GM12875 (cell line): ENCODE measurements around the gene ZBTB21.

Experiments used
- H3K4me3 ChIP-seq: one replicate; pipeline ENCODE4 v1.5.1; 2011; ENCODE audit warnings: low read depth, low read length, control low read depth
- TF ChIP-seq, protein P1 (sequence below): IDR thresholded peaks from 2 replicates; pipeline ENCODE4 v1.5.1; 2011; ENCODE audit warnings: low read depth, mild to moderate bottlenecking, control low read depth, inconsistent platforms, low read length, moderate library complexity, borderline replicate concordance; ENCODE audit not compliant: insufficient read depth

The ZBTB21 gene

DNA sequence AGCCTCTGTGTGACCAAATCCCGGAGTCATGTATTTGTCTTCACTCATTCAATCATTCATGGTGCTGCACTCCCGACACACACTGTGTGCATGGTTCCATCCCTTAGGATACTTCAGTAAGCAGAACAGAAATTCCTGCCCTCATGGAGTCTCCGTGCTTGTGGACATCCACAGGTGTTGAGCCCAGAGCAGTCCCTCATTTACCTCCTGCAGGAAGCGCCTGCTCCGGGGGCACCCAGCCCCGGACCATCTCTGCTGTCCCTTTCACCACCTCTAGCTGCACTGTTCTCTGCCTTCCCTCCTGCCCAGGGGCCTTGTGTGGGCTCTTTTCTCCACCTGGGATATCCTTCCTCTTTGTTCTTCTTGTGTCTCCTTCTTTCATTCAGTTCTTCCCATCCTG lies 9.5 kb upstream of the ZBTB21 start:
- TF ChIP-seq, protein P1, sequence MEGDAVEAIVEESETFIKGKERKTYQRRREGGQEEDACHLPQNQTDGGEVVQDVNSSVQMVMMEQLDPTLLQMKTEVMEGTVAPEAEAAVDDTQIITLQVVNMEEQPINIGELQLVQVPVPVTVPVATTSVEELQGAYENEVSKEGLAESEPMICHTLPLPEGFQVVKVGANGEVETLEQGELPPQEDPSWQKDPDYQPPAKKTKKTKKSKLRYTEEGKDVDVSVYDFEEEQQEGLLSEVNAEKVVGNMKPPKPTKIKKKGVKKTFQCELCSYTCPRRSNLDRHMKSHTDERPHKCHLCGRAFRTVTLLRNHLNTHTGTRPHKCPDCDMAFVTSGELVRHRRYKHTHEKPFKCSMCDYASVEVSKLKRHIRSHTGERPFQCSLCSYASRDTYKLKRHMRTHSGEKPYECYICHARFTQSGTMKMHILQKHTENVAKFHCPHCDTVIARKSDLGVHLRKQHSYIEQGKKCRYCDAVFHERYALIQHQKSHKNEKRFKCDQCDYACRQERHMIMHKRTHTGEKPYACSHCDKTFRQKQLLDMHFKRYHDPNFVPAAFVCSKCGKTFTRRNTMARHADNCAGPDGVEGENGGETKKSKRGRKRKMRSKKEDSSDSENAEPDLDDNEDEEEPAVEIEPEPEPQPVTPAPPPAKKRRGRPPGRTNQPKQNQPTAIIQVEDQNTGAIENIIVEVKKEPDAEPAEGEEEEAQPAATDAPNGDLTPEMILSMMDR, result no peak
- no peak overlapping the region for H3K4me3 ChIP-seq

DNA sequence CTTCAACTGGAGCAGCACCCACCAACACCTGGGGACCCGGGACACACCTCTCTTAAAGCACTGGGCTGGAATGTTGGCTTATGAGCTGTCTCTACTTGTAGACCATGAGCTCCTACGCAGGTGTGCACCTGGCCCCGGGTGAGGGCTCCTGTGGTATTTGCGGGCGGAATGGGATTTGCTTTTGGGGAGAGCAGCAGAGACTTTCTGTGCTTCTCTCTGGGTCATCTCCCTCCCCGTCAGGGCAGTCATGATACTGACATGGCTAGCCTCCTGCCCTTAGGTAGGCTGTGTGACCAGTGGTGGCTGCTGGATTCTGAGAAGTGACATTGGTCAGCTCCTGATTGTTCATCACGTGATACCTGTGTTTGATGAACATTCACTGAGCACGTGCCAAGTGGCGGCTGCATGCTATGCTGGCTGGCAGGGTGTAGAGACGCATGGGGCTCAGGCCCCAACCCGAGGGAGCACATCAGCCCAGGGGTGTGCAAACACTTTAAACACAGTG lies 9.0 kb upstream of the ZBTB21 start:
- no peak overlapping the region for H3K4me3 ChIP-seq
- TF ChIP-seq, protein P1, result no peak

DNA sequence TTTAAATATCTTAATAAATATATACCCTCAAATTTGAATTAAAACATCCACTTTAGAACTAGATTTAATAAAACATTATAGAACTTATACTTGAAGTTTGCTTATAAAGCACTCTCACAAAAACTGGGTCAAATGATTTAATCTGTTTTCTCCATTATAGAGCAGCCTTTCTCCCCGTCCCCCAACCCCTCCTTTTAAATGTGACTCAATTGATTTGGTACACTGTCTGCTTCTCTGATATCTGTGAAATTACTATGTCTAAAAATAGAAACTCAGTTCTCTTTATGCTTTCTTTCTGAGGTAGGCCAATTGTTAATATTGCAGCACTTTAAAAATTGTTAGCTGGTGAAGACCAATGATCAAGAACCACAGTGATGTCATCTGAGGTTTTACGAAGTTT lies 6.9 kb upstream of the ZBTB21 start:
- no peak overlapping the region for H3K4me3 ChIP-seq
- TF ChIP-seq, protein P1, result no peak

DNA sequence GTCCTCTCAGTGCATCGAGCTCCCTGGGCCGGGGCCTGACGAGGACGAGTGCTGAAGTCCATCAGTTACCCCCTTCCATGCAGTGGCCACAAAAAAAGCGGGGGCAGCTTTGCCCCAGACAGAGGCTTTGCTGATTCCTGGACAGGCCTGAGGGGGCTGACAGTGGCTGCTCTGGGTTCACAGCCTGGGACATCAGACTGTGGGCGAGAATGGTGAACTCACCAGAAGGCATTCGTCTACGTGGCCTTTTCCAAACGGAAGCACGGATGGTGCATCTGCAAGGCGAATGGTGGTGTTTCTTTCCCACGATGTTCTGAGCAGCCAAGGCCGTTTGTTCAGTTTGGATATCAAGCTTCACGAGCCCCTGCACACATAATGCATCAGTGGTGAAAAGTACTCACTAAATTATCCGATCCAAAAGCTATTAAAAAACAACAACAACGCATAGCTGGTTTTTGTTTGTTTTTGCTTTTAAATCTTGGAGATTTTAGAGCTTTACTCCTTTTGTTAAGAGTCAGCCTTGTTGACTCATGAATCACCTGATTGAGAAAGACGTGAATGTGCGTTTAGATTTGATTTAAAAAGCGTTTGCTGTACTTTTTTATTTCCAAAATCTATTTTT lies 6.3 kb upstream of the ZBTB21 start:
- TF ChIP-seq, protein P1, result no peak
- no peak overlapping the region for H3K4me3 ChIP-seq

DNA sequence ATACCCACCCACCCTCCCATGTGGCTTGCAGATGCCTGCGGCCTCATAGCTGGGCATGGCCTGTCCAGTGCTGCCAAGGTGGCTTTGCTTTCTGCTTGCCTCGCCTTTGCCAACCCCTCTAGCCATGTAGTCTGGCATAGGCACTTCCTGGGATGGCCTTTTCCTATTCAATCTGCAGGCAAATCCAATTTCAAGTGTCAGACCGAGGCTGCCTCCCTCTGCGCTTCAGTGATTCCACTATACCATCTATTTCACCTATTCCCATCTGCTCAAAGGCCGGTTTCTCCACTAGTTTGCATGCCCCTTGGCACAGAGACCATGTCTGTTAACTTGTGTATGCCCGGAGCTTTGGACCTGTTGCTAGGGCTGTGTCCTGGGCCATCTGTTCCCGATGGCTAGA lies 3.8 kb upstream of the ZBTB21 start:
- H3K4me3 ChIP-seq, result no peak overlapping the region
- TF ChIP-seq, protein P1, result no peak

DNA sequence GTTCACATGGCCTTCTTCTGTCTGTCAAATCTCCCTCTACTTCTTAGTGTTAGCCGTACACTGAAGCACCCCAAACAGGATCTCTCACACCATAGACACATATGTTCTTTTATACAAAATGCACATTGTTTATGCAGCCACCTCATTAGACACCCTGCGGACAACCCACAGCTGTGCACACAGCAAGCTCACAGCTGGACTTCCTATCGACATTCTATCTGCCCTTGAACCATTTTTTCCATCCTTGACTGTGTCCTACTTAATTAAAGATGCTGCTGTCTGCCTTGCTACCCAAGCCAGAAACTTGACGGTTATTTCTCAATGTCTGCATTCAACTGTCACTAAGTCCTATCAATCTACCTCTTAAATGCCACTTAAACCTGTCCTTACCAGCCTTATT lies 3.2 kb upstream of the ZBTB21 start:
- TF ChIP-seq, protein P1, result no peak
- H3K4me3 ChIP-seq, result no peak overlapping the region

DNA sequence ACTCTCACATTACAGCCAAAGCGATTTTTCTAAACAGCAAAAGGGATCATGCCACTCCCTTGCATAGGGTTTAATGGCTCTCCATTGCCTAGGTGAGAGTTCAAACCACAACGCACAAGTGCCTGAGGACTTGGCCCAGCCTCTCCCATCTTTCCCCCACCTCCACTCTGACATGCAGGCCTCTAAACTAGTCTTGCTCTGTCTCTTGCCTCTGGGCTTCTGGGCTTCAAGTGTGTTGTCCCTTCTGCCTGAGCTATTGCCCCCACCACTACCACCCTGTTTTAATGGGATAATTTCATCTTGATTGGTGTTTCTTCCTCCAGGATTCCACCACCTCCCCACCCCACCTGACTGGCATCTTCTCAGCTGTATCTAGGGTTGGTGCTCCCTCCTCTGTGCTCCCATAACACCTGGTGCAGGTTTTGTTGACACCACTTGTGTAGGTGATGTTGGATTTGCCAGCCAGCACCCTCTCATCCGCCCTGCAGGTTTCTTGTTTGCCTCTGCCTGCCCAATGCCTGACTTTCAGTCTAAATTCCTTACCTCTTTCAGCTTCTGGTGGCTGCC lies 2.7 kb upstream of the ZBTB21 start:
- no peak overlapping the region for H3K4me3 ChIP-seq
- TF ChIP-seq, protein P1, result no peak
